ENCODE data around the gene IMP3. TPM values are rescaled to one million over a fixed set of nuclear protein-coding genes. Genes with fewer than 3 reads are reported as not detected.

Gene IMP3
- polyA plus RNA-seq, 1 donor from 2014 or later = 147 TPM

GRCh38 chr15:75688831-75689230 lies 48.8 kb upstream of the IMP3 start:
- no peaks in the 10 kb centered on the region for H4K20me1 ChIP-seq (ENCODE audit: insufficient read depth)
- H3F3A ChIP-seq (ENCODE audit: insufficient read depth, low read length, poor library complexity, severe bottlenecking) = no peaks in the 10 kb centered on the region
- H3K9ac ChIP-seq (ENCODE audit: low read length) = no peak overlapping the region
- H3K27me3 ChIP-seq (ENCODE audit: insufficient read depth, low read depth, low read length) = no peaks in the 10 kb centered on the region
- H3K9me3 ChIP-seq (ENCODE audit: low read length) = no peaks in the 10 kb centered on the region
- H2AFZ ChIP-seq (ENCODE audit: low read depth, low read length) = no peak overlapping the region
- TF ChIP-seq POLR2AphosphoS5 (IDR thresholded peaks at IDR 0.05) (no peak), SMC3 (conservative IDR thresholded peaks at IDR 0.05; ENCODE audit: poor library complexity) (no peak), RAD21 (conservative IDR thresholded peaks at IDR 0.05) (no peak), TAF1 (IDR thresholded peaks at IDR 0.05; ENCODE audit: low read depth) (no peak), REST (IDR thresholded peaks at IDR 0.05; ENCODE audit: borderline replicate concordance) (no peak), MXI1 (conservative IDR thresholded peaks at IDR 0.05; ENCODE audit: poor library complexity, severe bottlenecking) (no peak)
- TF ChIP-seq, protein P1, sequence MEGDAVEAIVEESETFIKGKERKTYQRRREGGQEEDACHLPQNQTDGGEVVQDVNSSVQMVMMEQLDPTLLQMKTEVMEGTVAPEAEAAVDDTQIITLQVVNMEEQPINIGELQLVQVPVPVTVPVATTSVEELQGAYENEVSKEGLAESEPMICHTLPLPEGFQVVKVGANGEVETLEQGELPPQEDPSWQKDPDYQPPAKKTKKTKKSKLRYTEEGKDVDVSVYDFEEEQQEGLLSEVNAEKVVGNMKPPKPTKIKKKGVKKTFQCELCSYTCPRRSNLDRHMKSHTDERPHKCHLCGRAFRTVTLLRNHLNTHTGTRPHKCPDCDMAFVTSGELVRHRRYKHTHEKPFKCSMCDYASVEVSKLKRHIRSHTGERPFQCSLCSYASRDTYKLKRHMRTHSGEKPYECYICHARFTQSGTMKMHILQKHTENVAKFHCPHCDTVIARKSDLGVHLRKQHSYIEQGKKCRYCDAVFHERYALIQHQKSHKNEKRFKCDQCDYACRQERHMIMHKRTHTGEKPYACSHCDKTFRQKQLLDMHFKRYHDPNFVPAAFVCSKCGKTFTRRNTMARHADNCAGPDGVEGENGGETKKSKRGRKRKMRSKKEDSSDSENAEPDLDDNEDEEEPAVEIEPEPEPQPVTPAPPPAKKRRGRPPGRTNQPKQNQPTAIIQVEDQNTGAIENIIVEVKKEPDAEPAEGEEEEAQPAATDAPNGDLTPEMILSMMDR (IDR thresholded peaks at IDR 0.05; ENCODE audit: poor library complexity, severe bottlenecking) = no peak
- no peak overlapping the region for H3K27ac ChIP-seq (ENCODE audit: low read length)
- H3K4me3 ChIP-seq (ENCODE audit: low read length) = no peak overlapping the region
- H3K9me2 ChIP-seq (ENCODE audit: insufficient read depth, low read length) = no peaks in the 10 kb centered on the region
- no peaks in the 10 kb centered on the region for H3K36me3 ChIP-seq (ENCODE audit: insufficient read depth, low read length)
- H3K4me2 ChIP-seq (ENCODE audit: low read length) = no peak overlapping the region
- H3K79me2 ChIP-seq (replicated peaks; ENCODE audit: insufficient read depth, low read length) = no peaks in the 10 kb centered on the region

GRCh38 chr15:75688278-75688557 lies 48.2 kb upstream of the IMP3 start:
- H3K27me3 ChIP-seq (ENCODE audit: insufficient read depth, low read depth, low read length) = no peaks in the 10 kb centered on the region
- H2AFZ ChIP-seq (ENCODE audit: low read depth, low read length) = no peak overlapping the region
- H3K36me3 ChIP-seq (ENCODE audit: insufficient read depth, low read length) = no peaks in the 10 kb centered on the region
- no peaks in the 10 kb centered on the region for H3K9me3 ChIP-seq (ENCODE audit: low read length)
- no peaks in the 10 kb centered on the region for H3K9me2 ChIP-seq (ENCODE audit: insufficient read depth, low read length)
- TF ChIP-seq EZH2 (IDR thresholded peaks at IDR 0.05; ENCODE audit: borderline replicate concordance, insufficient read depth, low read length, poor library complexity, severe bottlenecking) (no peak), RAD21 (conservative IDR thresholded peaks at IDR 0.05) (no peak), SMC3 (conservative IDR thresholded peaks at IDR 0.05; ENCODE audit: poor library complexity) (no peak), TAF1 (IDR thresholded peaks at IDR 0.05; ENCODE audit: low read depth) (no peak), EP300 (conservative IDR thresholded peaks at IDR 0.05; ENCODE audit: poor library complexity, severe bottlenecking) (no peak), MXI1 (conservative IDR thresholded peaks at IDR 0.05; ENCODE audit: poor library complexity, severe bottlenecking) (no peak), REST (IDR thresholded peaks at IDR 0.05; ENCODE audit: borderline replicate concordance) (no peak), POLR2AphosphoS5 (IDR thresholded peaks at IDR 0.05) (no peak)
- TF ChIP-seq, protein P1 (IDR thresholded peaks at IDR 0.05; ENCODE audit: poor library complexity, severe bottlenecking) = no peak
- no peaks in the 10 kb centered on the region for H4K20me1 ChIP-seq (ENCODE audit: insufficient read depth)
- H3F3A ChIP-seq (ENCODE audit: insufficient read depth, low read length, poor library complexity, severe bottlenecking) = no peaks in the 10 kb centered on the region
- no peak overlapping the region for H3K9ac ChIP-seq (ENCODE audit: low read length)
- no peaks in the 10 kb centered on the region for H3K79me2 ChIP-seq (replicated peaks; ENCODE audit: insufficient read depth, low read length)
- H3K27ac ChIP-seq (ENCODE audit: low read length) = no peak overlapping the region
- no peak overlapping the region for H3K4me2 ChIP-seq (ENCODE audit: low read length)
- H3K4me3 ChIP-seq (ENCODE audit: low read length) = no peak overlapping the region
